Measurements from ENCODE around the gene RAB5A.
A peak's percentile ranks its signal among the peaks of the same experiment; 100 is the strongest.
"Not testable (repeated sequence)": the region's sequence is repeated elsewhere in the genome, so short reads cannot be mapped to it uniquely, and the experiment has no call there.

The RAB5A gene, protein sequence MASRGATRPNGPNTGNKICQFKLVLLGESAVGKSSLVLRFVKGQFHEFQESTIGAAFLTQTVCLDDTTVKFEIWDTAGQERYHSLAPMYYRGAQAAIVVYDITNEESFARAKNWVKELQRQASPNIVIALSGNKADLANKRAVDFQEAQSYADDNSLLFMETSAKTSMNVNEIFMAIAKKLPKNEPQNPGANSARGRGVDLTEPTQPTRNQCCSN

DNA sequence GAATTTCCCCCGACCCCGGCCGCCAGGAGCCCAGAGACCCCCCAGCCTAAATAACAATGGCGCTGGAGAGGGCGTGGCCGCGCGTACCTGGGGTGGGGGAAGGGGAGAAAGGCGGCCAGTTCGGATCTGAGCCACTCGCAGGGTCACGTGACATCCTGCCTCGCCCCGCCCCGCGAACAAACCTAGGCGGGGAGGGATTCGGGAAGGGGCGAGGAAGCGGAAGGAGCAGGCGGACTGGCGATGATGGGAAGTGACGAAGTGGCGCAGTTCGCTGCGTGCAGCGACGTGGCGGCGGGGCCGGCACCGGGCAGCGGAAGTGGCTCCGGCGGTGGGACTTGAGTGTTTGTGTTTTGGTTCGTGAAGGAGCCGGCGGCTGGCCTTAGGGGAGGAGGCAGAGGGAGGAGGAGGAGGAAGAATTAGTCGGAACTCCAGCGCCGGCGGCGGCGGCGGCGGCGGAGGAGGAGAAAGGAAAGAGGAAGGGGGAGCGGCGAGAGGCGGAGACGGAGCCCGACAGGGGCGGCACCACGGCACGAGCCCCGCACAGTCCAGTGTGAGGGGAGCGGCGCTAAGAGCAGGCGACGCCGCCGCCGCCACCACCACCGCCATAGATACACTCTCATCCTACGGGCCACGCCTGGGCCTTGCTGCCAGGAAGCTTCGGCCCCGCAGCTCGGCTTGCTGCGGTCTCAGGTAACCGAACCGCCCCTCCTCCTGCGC, at the start of gene RAB5A:
RAB5A (plus strand) TSS at position 266 of the 717 bp plus-strand sequence. CDS start 3,802 bp downstream, outside the sequence.
- DNase-seq = peak; percentile 95

DNA sequence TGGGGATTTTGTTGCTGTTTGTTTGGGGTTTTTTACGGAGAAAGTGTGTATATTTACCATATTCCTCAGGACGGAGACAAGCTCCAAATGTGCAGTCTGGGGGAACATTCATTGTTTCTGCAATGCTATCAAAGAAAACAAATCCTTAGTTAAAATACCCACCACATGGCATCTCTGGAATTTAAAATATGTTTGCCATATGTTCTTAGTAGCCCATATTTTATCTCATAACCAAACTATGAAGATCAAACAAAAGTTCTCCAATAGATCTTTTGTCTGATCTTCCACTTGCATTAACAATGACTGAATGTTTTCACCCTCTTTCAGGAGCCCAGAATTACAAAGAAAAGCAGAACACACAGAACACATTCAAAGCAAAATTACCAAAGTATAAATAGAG, 48.2 kb upstream of the RAB5A start:
- no peak for DNase-seq

DNA sequence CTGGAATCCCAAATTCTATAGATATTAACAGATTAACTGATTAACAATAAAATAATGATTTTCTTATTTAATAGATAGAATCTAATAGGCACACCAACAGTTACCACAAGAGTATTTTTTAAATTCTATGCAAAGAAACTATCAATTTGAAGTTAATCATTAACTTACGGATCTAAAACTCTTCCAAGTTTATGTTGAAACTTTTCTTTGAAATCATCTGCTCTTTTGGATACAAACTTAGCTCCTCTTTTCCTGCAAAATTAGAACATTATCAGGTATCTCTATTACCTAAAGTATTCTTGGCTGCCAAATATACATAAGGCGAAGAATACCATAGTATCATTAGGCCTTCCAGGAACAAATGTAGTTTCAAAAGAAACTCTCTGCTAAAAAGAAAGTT, 47.6 kb upstream of the RAB5A start:
- DNase-seq = no peak

DNA sequence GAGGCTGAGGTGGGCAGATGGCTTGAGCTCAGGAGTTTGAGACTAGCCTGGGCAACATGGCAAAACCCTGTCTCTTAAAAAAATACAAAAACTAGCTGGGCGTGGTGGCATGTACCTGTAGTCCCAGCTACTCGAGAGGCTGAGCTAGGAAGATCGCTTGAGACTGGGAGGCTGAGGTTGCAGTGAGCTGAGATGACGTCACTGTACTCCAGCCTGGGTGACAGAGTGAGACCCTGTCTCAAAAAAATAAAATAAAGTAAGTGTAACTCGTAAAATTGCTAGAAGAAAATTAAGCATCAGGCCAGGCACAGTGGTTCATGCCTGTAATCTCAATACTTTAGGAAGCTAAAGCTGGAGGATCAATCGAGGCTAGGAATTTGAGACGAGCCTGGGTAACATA, 47.1 kb upstream of the RAB5A start:
- not testable (repeated sequence) for DNase-seq

DNA sequence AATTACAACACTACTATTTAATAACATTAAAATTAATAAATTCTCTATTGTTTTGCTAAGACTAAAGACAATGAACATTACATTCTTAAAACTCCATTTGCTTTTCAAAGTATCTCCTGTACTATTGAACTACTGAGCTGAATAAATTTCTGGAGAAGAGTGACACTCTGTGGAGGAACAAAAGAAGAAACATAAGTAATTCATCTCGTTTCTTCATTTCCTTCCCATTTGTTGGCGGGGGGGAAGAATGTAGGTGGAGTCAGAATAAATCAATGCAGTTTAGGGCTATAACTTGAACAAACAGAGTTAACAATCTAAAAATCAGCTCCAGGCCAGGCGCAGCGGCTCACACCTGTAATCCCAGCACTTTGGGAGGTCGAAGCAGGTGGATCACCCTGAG, 45.6 kb upstream of the RAB5A start:
- DNase-seq = no peak

DNA sequence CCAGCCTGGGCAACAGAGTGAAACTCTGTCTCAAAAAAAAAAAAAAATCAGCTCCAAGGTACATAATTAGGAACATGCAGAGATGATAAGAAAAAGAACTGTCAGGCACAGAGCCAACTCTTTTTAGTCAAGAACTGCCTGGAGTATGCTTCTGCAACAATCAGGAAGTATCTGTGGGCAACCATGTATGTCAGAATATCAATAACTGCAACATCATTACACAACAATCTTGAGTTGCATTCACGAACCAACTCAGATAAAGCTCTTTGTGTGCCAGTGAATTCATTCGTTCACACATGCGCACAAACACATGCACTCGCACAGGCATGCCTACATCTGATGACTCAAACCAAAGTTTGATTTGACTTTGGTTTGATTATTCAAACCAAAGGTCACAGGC, 45.0 kb upstream of the RAB5A start:
- no peak for DNase-seq

DNA sequence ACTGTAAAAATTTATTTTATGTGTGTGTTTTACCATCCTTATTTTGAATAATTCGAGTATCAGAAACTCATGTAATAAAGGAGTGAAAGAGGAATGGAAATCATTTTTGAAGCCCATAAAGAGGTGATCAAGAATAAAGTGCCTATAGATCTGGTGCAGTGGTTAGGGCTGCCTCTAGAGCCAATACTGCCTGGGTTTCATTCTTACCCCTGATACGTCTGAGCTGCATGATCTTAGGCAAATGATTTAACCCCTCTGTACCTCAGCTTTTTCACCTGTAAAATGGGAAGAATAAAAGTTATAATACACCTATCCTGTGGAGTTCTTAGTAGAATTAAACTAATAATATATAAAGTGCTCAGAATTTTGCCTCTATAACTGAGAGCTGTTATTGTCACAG, 43.2 kb upstream of the RAB5A start:
- no peak for DNase-seq

DNA sequence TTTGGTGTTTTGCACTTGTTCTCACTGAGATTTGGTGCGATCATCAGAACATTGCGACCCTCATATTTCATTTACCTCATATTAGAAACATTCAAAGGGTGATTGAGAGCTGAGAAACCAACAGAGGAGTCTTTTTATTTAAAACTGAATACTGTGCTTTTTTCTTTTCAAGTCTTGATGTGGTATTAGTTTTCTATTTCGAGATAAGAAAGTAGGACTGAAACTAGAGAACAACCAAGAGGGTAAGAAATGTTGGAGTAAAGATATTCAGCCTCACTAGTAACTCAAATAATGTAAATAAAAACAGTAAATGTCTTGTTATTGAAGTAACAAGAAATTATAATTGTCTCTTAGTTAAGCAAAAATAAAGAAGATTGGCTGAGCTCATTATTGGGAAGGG, 39.4 kb upstream of the RAB5A start:
- DNase-seq = no peak

DNA sequence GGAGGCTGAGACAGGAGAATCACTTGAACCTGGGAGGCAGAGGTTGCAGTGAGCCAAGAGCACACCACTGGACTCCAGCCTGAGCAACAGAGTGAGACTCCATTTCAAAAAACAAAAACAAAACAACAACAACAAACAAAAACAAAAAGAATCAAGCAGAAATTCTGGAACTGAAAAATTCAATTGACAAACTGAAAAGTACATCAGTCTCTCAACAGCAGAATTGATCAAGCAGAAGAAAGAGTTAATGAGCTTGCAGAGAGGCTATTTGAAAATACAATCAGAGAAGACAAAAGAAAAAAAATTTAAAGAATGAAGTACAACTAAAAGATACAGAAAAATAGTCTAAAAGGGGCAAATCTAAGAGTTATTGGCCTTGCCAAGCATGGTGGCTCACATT, 35.4 kb upstream of the RAB5A start:
- no peak for DNase-seq

DNA sequence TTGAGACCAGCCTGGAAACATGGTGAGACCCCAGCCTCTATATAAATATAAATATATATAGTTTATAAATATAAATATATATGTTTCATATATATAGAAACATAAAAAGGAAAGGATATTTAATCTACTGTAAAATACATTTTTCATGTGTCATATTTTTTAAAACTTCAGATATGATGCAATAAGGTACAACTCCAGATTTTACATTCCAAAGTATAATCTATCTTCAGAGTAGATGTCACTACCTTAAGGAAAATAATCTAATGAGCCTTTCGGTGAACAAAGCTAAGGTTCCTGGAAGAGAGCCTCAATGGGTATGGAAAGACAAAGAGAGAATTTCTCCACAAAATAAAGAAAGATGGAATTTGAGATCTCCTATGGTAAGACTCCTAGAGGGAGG, 29.7 kb upstream of the RAB5A start:
- DNase-seq = no peak

DNA sequence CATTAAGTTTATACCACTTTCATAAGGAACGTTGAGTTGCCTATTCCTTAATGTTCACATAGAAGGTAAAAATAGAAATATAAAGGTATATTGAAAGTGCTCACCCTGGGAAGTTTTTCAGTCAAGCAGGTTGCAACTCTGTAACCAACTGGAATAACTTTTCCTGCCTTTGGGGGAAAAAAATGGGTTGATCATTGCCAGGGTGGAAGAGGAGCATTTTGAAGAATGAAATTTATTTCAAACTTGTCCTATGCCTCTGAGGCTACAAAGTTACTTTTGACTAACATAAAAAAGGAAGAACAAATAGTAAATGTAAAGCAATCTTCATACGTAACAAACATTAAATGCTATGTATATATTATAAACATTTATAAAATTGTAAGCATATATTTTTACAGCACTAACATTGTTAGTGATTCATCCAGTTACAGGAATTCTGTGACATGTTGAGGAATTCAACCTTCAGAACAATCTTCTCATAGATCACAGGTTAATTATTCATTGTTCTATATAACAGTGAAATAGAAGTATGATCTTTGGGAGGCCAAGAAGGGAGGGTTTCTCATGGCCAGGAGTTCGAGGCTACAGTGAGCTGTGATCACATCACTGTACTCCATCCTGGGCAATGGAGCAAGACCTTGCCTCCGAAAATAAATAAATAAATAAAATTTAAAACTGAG, 26.4 kb upstream of the RAB5A start:
- no peak for DNase-seq

DNA sequence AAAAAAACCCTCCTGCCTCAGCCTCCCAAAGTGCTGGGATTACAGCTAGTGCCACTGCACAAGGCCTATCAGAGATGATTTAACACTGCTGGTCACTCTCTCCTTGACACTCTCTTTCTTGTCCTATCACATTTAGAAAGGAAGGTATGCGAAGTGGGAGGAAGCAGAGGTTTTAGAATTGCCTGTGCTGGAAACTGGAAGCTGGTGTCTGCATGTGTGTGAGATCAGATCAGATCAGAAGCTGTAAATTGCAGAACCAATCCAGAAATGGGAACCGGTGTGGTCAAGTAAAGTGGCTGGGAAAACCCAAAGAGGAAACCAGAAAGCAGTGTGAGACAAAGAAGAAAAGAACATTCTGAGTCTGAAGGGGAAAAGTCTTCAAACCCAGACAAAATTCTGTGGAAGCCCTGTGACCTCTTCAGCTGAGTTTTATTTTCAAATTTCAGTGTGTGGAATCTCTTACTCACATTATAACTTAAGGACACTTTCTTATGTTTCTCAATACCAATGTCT, 15.7 kb upstream of the RAB5A start:
- DNase-seq = no peak

DNA sequence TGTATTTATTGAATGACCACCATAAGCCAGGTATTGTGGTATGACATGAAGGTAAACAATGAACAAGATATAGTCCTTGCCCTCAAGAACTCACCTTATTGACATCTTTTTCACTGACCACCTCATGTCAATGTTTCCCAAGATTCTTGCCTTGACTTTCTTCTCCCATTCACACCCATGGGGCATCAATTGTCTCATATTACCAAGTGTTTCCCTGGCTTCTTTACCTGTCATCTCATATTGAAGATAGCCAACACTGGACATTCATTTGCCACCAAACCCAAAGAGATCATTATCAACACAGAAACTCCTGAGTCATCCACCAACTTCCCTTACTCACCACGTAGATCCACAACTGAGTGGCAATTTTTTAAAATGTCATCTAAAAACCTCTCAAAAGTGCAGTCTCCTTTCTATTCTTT, 15.1 kb upstream of the RAB5A start:
- DNase-seq = no peak

DNA sequence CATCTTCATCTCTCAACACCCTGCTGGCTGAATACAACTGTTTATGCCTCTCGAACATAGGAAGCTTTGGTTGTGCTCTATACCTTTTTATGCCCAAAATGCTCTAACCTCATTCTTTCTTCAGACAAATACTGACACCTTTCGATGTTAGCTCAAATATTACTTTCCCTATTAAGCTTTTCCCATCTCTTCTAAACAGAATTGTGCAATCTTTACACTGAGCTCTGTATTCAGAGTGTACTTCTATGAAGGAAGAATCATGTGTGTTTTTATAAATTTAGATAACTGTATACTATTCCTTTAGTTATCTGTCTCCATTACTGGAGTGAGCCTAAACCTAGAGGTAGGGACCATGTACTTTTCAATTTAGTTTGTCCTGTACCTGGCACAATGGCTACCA, 14.5 kb upstream of the RAB5A start:
- no peak for DNase-seq

DNA sequence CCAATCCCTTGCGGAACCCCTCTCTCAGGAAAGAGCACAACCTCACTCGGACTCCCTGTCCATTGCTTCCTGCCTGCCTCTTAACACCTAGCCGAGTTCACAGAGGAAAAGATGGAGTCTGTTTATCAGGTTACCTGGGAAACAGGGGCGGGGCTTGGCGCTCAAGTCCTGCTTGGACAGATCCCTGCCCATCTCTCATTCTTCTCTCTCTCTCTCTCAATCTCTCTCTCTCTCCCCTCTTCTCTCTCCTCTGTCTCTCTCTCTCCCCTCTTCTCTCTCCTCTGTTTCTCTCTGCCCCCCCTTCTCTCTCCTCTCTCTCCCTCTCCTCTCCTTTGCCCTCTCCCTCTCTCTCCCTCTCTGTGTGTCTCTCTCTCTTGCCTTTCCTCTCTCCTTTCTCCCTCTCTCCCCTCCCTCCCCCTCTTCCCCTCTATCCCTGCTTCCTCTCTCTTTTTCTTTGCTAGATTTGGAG, 12.8 kb upstream of the RAB5A start, which contains the start of gene EFHB:
EFHB (minus strand) TSS at position 120 of the 469 bp plus-strand sequence. CDS start 199 bp downstream, outside the sequence.
- no peak for DNase-seq

DNA sequence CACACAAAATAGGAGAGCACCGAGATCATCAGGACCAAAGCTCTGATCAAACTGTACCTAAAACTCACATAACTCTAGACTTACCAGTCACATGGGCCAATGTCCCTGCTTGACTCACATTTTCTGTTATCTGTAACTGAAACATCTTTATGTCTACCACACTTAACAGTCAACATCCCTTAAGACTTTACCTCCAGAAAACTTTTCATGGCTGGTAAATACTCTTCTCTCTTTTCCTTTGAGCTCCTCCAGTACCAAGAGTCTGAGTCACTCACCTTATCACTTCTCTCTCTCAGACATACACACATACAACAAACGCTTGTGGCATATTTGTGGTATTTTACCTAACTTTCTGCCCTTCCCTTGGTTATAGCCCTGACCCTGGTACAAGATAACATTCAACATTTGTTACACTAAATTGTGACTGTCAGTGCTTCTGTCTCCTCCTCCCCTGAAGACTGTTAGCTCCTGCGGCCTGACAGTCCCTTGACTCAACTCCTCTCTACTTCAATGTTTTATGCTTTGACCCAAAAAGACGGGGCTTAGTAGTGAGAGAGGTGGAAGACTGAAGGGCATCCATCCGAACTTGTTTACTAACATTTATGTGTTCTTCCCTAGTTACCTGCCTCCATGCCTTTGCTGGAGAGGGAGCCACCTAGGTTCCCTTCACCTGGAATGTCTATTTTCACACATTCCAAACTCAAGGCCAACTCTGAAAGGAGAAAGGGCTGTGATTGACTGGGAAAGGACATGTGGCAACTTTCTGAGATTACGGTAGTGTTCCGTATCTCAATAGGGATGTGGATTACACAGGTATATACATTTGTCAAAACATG, 9.2 kb upstream of the RAB5A start:
- DNase-seq = no peak

DNA sequence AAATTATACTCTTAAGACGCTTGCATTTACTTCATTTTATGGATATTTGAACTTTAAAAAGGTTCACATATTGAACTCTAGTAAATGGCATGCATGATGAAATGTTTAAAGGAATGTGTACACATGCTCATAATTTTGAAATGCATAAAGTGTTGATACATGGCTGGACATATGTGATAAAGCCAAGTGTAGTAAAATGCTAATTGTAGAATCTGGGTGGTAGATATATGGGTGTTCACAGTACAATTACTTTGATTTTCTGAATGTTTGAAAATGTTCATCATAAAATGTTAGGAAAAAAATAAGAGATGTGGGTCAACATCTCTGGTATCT, 8.6 kb upstream of the RAB5A start:
- DNase-seq = no peak

DNA sequence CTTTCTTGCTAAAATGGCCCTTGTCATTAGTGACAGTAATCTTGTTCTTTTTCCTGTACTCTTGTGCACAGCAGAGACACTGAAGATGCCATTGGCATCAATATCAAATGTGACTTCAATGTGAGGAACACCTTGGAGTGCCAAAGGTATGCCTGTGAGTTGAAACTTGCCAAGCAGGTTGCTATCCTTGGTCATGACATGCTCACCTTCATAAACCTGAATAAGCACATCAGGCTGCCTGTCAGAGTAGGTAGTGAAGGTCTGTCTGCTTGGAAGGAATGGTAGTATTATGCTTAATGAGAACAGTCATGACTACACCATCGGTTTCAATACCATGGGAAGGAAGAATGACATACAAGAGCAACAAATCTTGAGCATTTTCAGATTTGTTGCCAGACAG, 6.3 kb upstream of the RAB5A start:
- DNase-seq = no peak

DNA sequence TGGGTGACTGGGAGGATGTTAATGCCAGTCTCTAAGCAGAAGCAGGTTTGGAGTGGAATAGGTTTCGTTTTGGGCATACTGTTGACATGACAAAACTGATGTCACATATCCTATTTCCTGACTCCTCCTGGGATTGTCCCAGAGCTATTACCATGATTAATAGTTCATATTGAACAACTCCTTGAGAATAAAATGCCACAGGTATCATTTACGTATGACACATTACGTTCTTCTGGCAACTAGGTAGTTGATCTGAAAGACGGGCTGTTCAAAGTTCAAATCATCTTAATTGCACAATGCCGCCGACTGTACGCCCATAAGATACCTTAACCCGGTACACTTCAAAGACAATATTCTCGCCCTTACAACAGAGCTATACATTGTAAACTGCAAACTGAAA, 1.4 kb upstream of the RAB5A start:
- DNase-seq = no peak

DNA sequence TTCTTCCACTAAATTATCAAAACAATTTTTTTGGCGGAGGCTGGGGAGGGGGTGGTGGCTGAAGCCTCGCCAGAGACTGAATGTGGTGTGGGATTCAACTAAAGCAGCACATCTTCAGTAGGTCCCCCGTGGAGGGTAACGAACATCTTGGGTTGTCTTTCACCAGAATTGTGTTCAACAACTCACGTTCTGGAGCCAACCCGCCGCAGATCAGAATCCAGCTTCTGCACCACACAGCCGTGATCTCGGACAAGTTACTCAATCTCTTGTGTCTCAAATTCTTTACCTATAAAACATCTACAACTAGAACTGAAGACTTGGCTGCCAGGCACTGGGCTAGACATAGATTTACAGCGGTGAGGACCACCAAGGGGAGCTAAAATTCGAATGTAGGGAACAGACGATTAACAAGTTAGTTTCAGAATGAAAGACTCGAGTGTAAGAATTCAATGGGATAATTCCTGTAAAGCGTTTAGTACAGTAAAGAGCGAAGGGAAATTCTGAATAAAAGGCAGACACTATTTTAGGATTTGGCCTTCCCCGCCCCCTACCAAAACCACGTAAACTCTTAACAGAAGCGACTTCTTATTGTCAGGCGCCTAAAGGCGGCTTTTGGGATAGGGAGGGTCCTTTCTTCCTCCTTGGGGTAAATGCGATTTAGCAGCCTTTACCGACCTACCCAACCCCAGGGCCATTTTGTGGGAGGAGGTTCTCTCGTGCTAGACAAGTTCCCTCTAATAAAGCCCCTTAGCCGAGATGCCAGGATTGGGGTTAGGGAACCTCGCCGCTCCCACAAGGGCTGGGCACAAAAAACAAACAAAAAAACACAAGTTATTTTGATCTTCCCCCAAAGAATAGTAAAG, 697 bp upstream of the RAB5A start:
- DNase-seq = no peak

DNA sequence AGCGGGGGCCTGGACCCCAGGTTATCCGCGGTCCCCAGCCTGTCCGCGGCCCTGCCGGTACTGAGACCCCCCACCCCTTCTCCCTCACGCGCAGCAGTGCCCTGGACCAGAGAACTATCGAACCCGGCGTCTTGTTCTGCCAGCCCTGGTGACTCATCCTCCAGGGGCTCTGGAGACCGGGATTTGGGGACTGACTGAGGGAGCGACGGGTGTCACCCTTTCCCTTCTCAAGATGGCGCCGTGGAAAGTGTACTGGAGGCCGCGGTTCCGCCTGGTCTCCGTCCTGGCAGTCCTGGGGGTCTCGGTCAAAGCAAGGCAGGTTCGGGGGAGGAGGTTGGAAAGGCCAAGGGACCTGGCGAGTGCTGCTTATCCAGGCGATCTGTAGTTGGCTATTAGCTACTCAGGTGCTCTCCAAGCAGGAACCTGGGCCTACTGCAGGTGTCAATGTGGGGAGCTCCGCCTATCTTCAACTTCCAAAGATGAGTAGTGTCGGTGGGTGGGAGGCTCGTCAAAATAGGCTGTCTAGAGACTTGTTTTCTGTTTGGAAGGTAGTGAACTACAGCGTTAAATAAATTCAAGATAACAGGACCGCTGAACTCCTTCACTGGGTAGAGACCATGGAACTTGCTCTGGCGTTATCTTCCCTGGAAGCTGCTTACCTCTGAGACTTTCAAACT, 790 bp downstream of the RAB5A start:
- DNase-seq = peak; percentile 42
